GM23338 (cell line): ENCODE measurements around the gene AGBL4. TPM values are rescaled to one million over a fixed set of nuclear protein-coding genes. Genes with fewer than 3 reads are reported as not detected.

ENCODE experiments used
- ATAC-seq: fragments of 200-7000 bp; cut with Tn5 transposase; 3 replicates; pipeline ENCODE4 v1.9.1; 2020
- DNase-seq: peaks from one replicate; pipeline ENCODE4 v3.0.0-alpha.2; 2015; ENCODE audit warnings: low spot score
- H2AFZ ChIP-seq: fragments of 200-600 bp; sonication (generic); 2 replicates; pipeline ENCODE4 v1.8.0; 2016; ENCODE audit warnings: antibody characterized with exemption, mild to moderate bottlenecking, moderate library complexity
- H3F3A ChIP-seq: fragments of 200-600 bp; sonication (generic); replicated peaks from 2 replicates; pipeline ENCODE4 v1.8.0; 2017; ENCODE audit warnings: antibody characterized with exemption, mixed run types, low read depth
- H3K27ac ChIP-seq: fragments of 200-600 bp; sonication (generic); 2 replicates; pipeline ENCODE4 v1.6.1; 2016; ENCODE audit warnings: low read depth
- H3K27me3 ChIP-seq: fragments of 200-600 bp; sonication (generic); 2 replicates; pipeline ENCODE4 v1.8.0; 2016; ENCODE audit warnings: mild to moderate bottlenecking, mixed run types, moderate library complexity; ENCODE audit not compliant: insufficient read depth
- H3K36me3 ChIP-seq: fragments of 200-600 bp; sonication (generic); 2 replicates; pipeline ENCODE4 v1.8.0; 2016; ENCODE audit warnings: mild to moderate bottlenecking; ENCODE audit not compliant: insufficient read depth
- H3K4me1 ChIP-seq: fragments of 200-600 bp; sonication (generic); 2 replicates; pipeline ENCODE4 v1.8.0; 2016; ENCODE audit warnings: mild to moderate bottlenecking, moderate library complexity; ENCODE audit not compliant: insufficient read depth
- H3K4me2 ChIP-seq: fragments of 200-600 bp; sonication (generic); 2 replicates; pipeline ENCODE4 v1.7.1; 2017; ENCODE audit warnings: mixed run types
- H3K4me3 ChIP-seq: fragments of 200-600 bp; sonication (generic); 2 replicates; pipeline ENCODE4 v1.6.1; 2016; ENCODE audit warnings: mixed run types
- H3K79me2 ChIP-seq: fragments of 200-600 bp; sonication (generic); replicated peaks from 2 replicates; pipeline ENCODE4 v1.8.0; 2017; ENCODE audit warnings: mild to moderate bottlenecking; ENCODE audit not compliant: insufficient read depth
- H3K9me2 ChIP-seq: fragments of 200-600 bp; sonication (generic); 2 replicates; pipeline ENCODE4 v1.8.0; 2017; ENCODE audit not compliant: insufficient read depth
- H4K20me1 ChIP-seq: fragments of 200-600 bp; sonication (generic); replicated peaks from 2 replicates; pipeline ENCODE4 v1.8.0; 2017; ENCODE audit warnings: mild to moderate bottlenecking; ENCODE audit not compliant: insufficient read depth
- H3K27ac Mint-ChIP-seq: 2 replicates; pipeline ENCODE4 v1.8.0; 2020; ENCODE audit warnings: inconsistent platforms, mild to moderate bottlenecking, moderate library complexity, mixed read lengths
- H3K27me3 Mint-ChIP-seq: 3 replicates; pipeline ENCODE4 v1.8.0; 2022; ENCODE audit warnings: low read depth, mild to moderate bottlenecking, moderate library complexity, mixed read lengths, inconsistent platforms; ENCODE audit not compliant: insufficient read depth, poor library complexity
- H3K36me3 Mint-ChIP-seq: 3 replicates; pipeline ENCODE4 v1.8.0; 2021; ENCODE audit warnings: low read depth, mild to moderate bottlenecking, inconsistent platforms, moderate library complexity, mixed read lengths
- H3K4me1 Mint-ChIP-seq: 3 replicates; pipeline ENCODE4 v1.8.0; 2020; ENCODE audit warnings: mild to moderate bottlenecking, inconsistent platforms, mixed read lengths
- H3K4me3 Mint-ChIP-seq: 3 replicates; pipeline ENCODE4 v1.8.0; 2021; ENCODE audit warnings: moderate library complexity, mild to moderate bottlenecking, inconsistent platforms, mixed read lengths
- H3K9me3 Mint-ChIP-seq: 3 replicates; pipeline ENCODE4 v1.8.0; 2020; ENCODE audit warnings: moderate library complexity, mild to moderate bottlenecking, inconsistent platforms, mixed read lengths
- CREB1 ChIP-seq: fragments of 250-450 bp; sonication (Bioruptor Pico); IDR thresholded peaks from 2 replicates; pipeline ENCODE4 v1.5.0; 2020; ENCODE audit warnings: low read depth, mild to moderate bottlenecking, moderate library complexity
- EZH2phosphoT487 ChIP-seq: fragments of 200-600 bp; sonication (generic); IDR thresholded peaks from one replicate; pipeline ENCODE4 v1.8.1; 2018; ENCODE audit warnings: antibody characterized with exemption; ENCODE audit not compliant: unreplicated experiment
- NANOG ChIP-seq: IDR thresholded peaks from 2 replicates; pipeline ENCODE4 v1.6.1; 2016; ENCODE audit warnings: antibody characterized with exemption, borderline replicate concordance
- POLR2AphosphoS5 ChIP-seq: IDR thresholded peaks from 2 replicates; pipeline ENCODE4 v1.6.1; 2016; ENCODE audit warnings: antibody characterized with exemption, low read depth
- STAT1 ChIP-seq: IDR thresholded peaks from one replicate; pipeline ENCODE4 v1.6.1; 2016; ENCODE audit warnings: antibody characterized with exemption; ENCODE audit not compliant: unreplicated experiment
- ZNF331 ChIP-seq: fragments of 250-450 bp; sonication (Bioruptor Pico); IDR thresholded peaks from 2 replicates; pipeline ENCODE4 v1.5.0; 2020; ENCODE audit warnings: low read depth, mild to moderate bottlenecking, moderate library complexity
- polyA plus RNA-seq: library from polyadenylated mRNA; unstranded; fragments of >200 nt; fragmentation: Nextera tagmentation; extraction: Ambion mirVana; gene quantifications from 2 replicates; pipeline ENCODE4 v1.2.1, GENCODE V29; 2016
- total RNA-seq: library from RNA; depleted of rRNA; stranded (reverse); fragments of >200 nt; shearing (Covaris generic); gene quantifications from 2 replicates; pipeline ENCODE4 v1.2.3, GENCODE V29; 2014
- TF ChIP-seq, protein P1 (sequence below): IDR thresholded peaks from 2 replicates; pipeline ENCODE4 v1.6.1; 2016; ENCODE audit warnings: antibody characterized with exemption
- TF ChIP-seq, protein P2 (sequence below), 2 experiments: fragments of 200-600 bp in 1 of 2; sonication (generic) in 1 of 2; conservative IDR thresholded peaks; 2 replicates each; pipeline versions ENCODE4 v1.5.1 to v1.6.1; 2016 to 2017; ENCODE audit warnings: antibody characterized with exemption in 2 of 2, low read depth in 2 of 2, mild to moderate bottlenecking in 2 of 2, moderate library complexity in 1 of 2

Gene AGBL4
- total and polyA plus RNA-seq, 2 experiments from 2014 or later, result 0.91 to 1.5 TPM

DNA sequence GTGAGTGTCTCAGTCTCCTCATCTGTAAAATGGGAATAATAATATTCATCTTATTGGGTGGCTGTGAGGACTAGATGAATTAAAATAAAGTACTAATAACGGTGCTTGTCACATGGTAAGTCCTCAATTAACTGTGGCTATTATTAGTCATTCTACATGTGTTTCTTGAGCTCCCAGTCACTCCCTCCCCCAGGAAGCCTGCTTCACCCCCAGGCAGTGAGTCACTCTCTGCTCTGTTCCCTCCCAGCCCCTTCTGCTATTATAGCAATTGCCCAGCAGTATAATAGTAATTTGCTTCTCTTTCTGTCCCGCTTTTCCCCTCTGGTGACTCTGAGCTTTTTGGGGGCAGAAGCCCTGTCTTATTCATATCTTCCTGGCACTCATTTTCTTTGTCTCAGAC, 1349.1 kb downstream of the AGBL4 start:
- H3K4me3 ChIP-seq, result no peak overlapping the region
- no peaks in the 10 kb centered on the region for H3K36me3 ChIP-seq
- H2AFZ ChIP-seq, result no peak overlapping the region
- no peak overlapping the region for H3K27ac ChIP-seq
- H3K9me2 ChIP-seq, result no peaks in the 10 kb centered on the region
- H4K20me1 ChIP-seq, result no peaks in the 10 kb centered on the region
- peaks cover 12% of the 10 kb centered on the region for H3K4me1 Mint-ChIP-seq
- TF ChIP-seq NANOG (no peak), ZNF331 (CRISPR knock-in tag) (no peak), CREB1 (CRISPR knock-in tag) (no peak)
- H3K4me2 ChIP-seq, result no peak overlapping the region
- no peaks in the 10 kb centered on the region for H3K36me3 Mint-ChIP-seq
- no peaks in the 10 kb centered on the region for H3K27me3 ChIP-seq
- no peaks in the 10 kb centered on the region for H3K79me2 ChIP-seq
- H3K9me3 Mint-ChIP-seq, result no peaks in the 10 kb centered on the region
- ATAC-seq (no peak), DNase-seq (no peak)
- no peaks in the 10 kb centered on the region for H3K27me3 Mint-ChIP-seq
- H3K27ac Mint-ChIP-seq, result no peak overlapping the region
- H3K4me1 ChIP-seq, result peaks cover 9% of the 10 kb centered on the region; the same call in 1 of the 2 replicates
- no peaks in the 10 kb centered on the region for H3F3A ChIP-seq
- H3K4me3 Mint-ChIP-seq, result no peak overlapping the region

DNA sequence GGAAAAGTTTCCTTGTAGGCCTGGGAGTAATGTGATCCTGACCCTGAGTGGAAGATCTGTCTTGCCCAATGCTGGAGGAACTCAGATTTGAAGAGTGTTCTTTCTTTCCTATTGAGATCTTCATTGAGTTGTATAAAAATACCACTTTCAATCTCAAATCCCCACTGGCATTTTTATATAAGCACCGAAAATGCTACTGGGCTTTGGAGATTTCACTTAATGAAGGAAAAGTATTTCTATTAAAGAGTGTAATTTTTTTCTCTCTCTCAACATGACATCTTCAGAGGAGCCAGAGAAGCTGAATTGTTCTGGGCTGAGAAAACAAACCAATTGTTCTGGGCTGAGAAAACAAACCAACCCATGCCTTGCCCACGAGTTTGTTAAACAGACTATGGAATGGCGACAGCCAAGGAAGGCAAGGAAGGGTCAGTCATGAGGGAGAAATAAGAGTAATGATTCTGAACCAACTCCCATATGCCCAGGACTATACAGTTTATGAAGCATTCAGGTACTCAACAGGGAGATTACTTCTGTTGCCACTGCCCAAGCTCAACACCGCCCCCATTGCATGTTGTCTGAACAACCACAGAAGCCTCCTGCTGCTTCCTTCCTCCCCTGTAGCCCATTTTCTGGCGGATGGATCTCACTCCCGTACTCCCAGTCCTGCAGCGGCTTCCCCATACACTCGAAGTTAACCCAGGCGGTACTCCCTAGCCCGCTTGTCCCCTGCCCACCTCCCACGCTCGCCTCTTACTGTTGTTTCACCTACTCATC, 1350.2 kb downstream of the AGBL4 start:
- Histone ChIP-seq H3K36me3 (no peaks in the 10 kb centered on the region), H3K79me2 (no peaks in the 10 kb centered on the region), H3F3A (no peaks in the 10 kb centered on the region), H3K27ac (no peak overlapping the region), H3K4me2 (peak overlapping the region; percentile 68; the same call in 1 of the 2 replicates), H3K4me1 (peaks cover 9% of the 10 kb centered on the region; the same call in 1 of the 2 replicates), H3K27me3 (no peaks in the 10 kb centered on the region), H2AFZ (peak overlapping the region; percentile 93), H4K20me1 (no peaks in the 10 kb centered on the region), H3K9me2 (peaks cover 8% of the 10 kb centered on the region), H3K4me3 (no peak overlapping the region)
- Mint-ChIP-seq H3K27me3 (peaks cover 2% of the 10 kb centered on the region), H3K36me3 (peaks cover under 1% of the 10 kb centered on the region; the same call in 2 of the 3 replicates), H3K4me3 (no peak overlapping the region), H3K27ac (no peak overlapping the region), H3K9me3 (peaks cover under 1% of the 10 kb centered on the region; the same call in 1 of the 3 replicates), H3K4me1 (peaks cover 12% of the 10 kb centered on the region)
- ATAC-seq (peak; percentile 72), DNase-seq (peak; percentile 85)
- TF ChIP-seq EZH2phosphoT487, result no peak
- no peak for TF ChIP-seq STAT1
- TF ChIP-seq POLR2AphosphoS5, result no peak
- no peak for TF ChIP-seq NANOG
- TF ChIP-seq ZNF331 (CRISPR knock-in tag), result no peak
- TF ChIP-seq CREB1 (CRISPR knock-in tag), result no peak
- TF ChIP-seq, protein P1, sequence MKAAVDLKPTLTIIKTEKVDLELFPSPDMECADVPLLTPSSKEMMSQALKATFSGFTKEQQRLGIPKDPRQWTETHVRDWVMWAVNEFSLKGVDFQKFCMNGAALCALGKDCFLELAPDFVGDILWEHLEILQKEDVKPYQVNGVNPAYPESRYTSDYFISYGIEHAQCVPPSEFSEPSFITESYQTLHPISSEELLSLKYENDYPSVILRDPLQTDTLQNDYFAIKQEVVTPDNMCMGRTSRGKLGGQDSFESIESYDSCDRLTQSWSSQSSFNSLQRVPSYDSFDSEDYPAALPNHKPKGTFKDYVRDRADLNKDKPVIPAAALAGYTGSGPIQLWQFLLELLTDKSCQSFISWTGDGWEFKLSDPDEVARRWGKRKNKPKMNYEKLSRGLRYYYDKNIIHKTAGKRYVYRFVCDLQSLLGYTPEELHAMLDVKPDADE, result no peak
- TF ChIP-seq, protein P2, sequence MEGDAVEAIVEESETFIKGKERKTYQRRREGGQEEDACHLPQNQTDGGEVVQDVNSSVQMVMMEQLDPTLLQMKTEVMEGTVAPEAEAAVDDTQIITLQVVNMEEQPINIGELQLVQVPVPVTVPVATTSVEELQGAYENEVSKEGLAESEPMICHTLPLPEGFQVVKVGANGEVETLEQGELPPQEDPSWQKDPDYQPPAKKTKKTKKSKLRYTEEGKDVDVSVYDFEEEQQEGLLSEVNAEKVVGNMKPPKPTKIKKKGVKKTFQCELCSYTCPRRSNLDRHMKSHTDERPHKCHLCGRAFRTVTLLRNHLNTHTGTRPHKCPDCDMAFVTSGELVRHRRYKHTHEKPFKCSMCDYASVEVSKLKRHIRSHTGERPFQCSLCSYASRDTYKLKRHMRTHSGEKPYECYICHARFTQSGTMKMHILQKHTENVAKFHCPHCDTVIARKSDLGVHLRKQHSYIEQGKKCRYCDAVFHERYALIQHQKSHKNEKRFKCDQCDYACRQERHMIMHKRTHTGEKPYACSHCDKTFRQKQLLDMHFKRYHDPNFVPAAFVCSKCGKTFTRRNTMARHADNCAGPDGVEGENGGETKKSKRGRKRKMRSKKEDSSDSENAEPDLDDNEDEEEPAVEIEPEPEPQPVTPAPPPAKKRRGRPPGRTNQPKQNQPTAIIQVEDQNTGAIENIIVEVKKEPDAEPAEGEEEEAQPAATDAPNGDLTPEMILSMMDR (conservative IDR thresholded peaks at IDR 0.05; ENCODE audit: low read depth in 2 of 2), result peak; percentile 64 to 66
